CD4-positive, alpha-beta T cell treated with Interleukin-12 subunit alpha and Interleukin-12 subunit beta, for 1 hour (primary cell): ENCODE data around the gene GPR161.
"Not testable (repeated sequence)": the region's sequence is repeated elsewhere in the genome, so short reads cannot be mapped to it uniquely, and the experiment has no call there.

Experiments
- DNase-seq: peaks from one replicate; pipeline ENCODE4 v3.0.0-alpha.2; 2020

The GPR161 gene

DNA sequence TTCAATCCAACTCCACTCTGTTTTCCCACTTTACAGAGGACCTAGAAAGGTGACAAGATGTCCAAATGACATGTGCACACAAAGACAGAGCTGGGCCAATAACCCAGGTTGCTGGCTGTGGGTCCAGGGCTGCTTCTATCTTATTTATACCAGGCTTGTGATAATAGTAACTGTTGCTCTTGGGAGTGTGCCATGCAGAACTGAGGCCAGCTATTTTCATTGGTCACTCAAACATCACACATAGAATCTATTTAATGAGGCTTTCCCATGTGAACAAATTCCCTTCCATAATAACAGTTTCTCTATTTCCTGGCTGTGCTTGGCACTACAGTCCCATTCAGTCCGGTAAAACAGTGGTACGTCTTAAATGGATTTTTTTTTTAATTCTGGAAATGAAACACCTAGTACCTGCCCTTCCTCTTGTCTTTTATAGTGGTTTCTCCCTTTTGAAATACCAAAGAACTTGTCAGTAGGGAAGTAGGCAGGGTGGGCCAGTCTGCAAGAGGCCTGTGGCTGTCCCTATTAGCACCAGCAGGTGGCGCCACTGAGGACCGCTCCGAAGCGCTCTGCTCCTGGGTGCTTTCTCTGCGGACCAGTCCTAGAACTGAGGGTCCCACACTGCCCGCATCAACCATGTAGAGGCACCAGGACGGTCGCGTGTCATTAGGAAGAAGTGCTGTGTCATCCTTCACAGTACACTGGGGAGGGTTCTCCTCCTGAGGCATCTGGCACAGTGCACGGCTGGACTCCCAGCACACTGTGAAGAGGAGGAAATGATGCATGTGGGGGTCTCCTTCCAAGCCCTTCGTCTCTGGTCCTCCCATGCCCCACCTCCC is 52.1 kb downstream of the GPR161 start:
- DNase-seq, result peak; percentile 54

DNA sequence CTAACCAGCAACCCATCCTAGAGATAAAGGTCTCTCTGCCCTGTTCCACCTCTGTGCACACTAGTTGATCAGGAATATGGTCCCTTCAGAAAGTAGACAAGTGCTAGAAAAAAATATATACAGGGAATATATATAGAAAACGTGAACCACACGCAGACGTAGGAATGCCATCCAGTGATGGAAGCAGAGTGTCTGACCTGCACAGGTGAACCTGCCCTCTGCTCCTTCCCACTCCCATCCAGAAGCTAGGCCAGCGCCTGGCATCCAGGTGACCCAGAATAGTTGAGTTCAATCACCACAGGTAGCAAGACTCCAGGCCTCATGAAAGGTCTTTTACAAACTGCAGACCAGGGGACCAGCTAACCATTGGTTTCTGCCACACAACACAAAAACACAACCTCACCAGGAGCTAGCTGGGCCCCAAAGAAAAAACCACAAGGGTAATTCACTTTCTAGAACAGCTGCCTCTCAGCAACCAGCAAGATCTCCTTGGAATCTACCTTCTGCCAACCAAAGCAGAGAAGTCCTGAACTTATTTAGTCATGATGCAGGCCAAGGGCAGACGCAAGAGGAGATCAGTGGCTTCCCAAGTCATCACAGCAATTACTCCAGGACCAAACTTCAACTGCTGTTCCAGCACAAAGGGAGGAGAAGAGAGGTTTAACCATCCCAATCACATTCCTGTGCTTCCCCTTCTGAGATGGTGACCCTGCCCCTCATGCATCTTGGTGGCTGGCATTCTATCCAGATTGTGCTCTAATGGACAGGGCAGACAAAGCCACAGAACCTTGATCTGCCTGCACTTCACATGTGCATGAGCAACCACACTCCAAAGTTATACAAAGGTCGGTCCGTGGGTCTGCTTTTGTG is 53.0 kb downstream of the GPR161 start:
- DNase-seq, result no peak

DNA sequence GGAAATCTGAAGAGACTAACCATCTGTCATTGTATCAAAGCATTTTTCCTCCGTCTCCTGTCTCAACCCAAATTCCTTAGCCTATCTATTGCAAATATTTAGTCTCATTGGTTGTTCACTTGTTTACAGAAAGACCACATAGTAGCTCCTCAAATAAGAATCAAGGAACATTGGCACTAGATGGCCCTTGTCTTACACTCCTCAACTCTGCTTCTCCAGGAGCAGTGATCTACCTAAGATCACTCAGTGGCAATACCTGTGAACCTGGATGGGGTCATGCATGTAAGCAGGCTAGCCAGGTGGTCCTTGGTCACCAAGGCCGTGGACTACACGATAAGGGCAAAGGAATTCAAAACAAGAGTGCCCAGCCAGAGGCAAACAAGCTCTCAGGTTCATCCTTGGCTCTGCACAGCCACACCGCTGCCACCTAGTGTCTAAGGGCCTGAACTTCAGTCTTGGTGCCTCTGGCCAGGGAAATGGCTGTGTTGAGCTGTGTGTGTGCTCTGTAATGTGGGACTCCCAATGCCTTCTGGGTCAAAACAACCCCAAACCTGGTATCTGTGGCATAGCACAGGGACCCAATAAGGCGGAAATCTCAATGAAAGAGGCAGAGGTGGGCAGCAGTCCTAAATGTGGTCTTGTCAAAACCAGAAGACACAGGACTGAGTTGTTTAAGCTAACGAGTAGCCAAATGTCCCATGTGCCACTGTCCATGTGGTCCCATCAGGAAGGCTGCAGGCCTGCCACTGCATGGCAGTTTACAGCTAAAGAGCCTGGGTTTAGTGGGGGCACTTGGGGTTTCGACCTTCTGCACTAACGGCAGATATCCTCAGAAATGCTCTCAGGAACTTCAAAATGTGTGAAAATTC is 54.5 kb downstream of the GPR161 start:
- DNase-seq, result peak; percentile 58

DNA sequence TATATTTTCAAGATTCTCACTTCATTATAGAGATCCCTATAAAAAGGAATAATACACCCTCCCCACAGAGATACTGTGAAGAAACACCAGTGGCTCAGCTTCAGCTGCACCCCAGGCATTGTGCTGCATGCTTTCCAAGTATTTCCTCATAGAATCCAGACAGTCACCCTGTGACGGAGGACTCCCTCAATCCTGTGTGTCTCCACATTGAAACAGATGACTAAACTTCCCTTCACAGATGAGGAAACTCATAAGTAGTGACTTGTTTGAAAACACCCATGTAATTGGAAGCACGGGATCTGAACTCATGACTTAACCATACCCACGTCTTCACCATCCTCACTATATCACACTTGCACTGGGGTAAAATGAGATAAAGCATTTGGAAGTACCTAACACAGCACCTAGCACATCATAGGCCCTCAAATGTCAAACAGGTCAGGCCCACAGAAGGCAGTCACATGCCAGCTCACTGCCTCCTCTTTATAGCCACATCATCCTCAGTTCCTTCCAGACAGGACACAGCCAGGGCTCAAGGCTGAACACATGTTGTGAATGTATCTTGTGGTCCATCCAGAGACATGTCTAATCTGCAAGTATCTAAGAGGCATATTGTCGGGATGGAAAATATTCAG is 55.2 kb downstream of the GPR161 start:
- no peak for DNase-seq

DNA sequence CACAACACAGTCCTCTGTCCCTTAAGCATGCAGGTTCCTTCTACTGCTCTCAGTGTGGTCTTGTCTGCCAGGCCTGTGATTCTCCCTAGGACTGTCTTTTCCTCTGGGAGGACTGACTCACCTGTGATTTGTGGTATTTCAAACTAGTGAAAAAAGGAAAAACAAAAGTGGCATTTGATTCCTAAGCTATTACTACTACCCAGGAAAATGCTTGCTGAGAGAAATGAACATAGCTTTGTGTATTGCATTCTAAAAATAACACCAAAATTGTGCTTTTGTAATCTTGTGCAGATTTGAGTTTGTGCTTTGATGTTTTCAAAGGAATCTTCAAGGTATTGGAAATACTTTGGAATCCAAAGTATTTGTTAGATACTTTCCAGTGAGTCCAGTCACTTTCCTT is 57.0 kb downstream of the GPR161 start:
- DNase-seq, result no peak

DNA sequence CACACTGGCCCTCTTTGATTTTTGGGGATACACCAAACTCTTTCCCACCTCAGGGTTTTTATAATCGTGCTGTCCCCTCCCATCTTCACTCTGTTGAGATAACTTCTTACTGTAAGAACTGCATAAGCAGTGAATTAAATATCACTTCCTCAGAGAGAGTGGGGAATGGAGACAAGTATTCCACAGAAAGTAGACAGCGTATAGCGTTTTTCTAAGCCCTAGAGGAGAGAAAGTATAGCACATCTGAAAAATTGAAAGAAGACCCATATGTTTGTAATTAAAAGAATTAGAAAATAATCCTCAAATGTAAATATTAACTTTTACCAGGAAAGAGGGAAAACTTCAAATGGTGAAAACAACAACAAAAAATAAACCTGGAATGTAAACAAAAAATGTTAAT is 67.3 kb downstream of the GPR161 start:
- no peak for DNase-seq

DNA sequence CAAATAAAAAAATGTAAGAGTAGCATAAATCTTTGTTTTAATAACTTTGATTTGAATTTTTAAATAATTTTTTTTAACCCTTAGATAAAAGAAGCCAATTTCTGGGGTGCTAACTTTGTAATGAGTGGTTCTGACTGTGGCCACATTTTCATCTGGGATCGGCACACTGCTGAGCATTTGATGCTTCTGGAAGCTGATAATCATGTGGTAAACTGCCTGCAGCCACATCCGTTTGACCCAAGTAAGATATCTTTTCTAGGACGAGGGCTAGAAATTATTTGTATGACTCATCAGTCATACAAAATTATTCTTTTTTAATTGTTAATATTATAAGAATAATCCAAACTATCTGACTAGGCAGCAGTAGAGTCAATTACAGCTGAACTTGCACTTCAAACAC is 71.2 kb downstream of the GPR161 start:
- DNase-seq, result no peak

DNA sequence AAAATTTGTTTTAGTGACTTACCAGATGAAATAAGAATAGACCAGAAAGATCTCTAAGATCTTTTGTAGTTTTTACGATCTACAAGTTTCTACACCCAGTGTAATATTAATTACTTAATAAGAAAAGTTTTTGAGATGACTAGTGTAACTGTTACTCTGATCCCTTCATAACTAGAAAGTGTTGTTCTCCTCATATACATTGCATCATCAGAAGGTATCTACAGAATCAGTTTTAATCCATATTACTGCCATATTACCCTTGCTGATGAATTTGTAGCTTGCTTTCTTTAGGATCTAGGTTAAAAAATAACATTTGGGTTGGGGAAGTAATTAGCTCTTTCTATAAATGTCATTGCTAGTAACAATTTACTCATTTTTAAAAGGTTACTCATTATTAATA is 72.5 kb downstream of the GPR161 start:
- no peak for DNase-seq

DNA sequence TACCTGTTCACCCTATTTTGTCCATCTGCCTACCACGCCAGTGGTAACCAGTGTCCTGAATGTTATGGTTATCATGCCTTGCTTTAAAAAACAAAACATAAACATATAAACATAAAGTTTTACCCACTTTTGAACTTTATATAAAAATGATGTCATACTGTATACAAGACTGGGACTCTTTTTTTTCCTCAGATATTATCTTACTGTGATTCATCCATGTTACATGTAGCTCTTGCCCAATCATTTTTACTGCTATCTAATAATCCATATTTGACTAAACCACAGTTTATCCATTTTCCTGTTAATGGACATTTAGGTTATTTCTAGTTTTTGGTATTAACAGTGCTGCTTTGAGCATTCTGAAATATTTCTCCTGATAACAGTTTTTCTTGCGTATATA is 78.8 kb downstream of the GPR161 start:
- DNase-seq, result no peak

DNA sequence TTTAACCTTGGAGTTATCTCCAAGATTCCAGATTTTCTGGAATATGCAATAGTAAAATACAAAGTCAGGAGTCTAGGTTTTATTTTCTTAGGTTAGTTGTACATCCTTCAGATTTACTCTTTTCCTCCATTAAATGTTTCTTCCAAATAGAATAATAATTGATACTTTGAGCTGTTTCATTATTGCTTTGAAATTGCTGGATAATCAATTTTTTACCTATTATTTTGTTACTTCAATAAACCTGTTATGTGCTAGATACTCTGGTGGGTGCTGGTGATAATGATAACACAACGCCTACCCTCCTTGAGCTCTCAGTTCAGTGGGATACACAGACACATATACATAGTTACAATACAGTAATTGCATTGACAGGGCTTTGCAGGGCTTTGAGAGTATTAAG is 79.4 kb downstream of the GPR161 start:
- DNase-seq, result no peak

DNA sequence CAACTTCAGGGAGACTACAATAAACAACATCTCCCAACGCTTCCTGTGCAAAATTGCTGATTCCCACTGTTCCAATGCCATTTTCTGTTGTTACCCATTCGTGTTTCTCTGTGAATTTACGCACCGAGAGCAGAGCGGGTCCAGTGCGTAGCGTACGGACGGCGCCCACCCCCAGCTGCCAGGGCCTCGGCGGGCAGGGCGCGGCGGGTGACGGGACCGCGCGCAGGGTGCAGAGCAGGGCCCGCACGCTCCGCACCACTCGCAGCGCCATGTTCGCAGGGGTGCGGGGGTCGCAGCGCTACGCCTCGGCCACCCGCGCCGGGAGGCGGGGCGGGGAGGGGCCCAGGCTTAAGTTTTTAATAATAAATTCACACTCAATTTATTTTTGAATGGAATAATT is 80.6 kb downstream of the GPR161 start:
- DNase-seq, result not testable (repeated sequence)

DNA sequence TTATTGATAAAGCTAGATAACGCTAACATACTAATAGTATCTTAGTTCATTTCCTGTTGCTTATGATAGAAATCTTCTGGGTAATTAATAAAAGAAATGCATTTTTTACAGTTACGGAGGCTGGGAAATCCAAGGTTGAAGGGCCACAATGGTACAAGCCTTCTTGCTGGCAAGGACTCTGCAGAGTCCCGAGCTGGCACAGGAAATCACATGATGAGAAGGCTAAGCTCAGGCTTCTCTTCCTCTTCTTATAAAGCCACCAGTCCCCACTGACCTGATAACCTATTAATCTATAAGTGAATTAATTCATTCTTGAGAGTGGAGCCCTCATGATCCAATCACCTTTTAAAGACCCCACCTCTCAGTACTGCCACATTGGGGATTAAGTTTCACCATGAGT is 82.6 kb downstream of the GPR161 start:
- DNase-seq, result no peak

DNA sequence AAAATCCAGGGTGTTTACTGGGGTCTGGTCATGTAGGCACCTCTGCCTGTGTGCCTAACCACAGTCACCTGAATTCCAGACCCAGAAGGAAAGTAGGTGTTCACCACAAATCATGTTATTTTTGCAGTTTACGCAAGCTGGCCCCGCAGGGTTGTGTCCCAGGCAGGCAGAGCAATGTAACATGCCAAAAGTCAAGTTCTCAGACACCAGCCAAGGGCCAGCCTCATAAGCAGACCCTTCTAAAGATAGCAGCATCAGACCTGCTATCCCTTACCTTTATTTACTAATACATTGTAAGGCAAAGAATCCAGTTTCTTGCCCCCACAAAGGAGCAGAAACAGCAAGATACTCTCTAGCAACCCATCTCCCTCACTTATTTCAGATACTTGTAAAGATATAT is 83.0 kb downstream of the GPR161 start:
- no peak for DNase-seq

DNA sequence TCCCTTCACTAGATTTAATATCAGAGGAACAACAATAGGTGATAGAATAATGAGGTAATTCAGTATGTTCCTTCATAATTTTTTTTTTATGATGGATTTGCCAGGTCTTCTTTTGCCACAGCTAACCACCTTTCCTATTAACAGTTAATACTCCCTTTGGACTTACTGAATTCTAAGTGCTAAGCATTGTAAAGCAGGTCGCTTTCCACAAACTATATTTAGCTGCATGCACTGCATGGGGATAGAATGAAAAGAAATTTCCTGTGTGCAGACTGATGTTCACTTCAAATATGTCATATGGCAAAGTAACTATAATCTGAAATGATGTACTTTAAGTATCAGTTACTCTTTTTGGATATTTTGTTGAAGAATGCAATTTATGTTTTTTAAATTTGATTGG is 85.8 kb downstream of the GPR161 start:
- no peak for DNase-seq

DNA sequence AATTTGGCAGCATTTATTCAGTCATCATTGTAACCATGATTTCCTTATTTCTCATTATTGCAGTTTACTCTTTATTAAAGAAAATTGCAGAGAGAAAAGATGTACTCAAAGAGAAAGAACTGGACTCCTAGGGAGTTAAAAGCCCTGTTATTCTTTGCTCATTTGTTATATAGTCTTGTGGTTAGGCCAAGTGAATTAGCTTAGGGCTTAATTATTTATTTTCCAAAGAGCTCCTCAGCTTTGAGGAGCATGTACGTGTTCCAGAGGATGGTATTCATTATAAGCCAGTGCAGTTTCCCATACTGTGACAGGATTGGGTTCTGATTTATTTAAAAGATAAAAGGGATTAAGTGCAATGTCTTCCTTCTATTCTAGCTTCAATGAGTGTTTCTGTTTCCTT is 86.4 kb downstream of the GPR161 start:
- no peak for DNase-seq

DNA sequence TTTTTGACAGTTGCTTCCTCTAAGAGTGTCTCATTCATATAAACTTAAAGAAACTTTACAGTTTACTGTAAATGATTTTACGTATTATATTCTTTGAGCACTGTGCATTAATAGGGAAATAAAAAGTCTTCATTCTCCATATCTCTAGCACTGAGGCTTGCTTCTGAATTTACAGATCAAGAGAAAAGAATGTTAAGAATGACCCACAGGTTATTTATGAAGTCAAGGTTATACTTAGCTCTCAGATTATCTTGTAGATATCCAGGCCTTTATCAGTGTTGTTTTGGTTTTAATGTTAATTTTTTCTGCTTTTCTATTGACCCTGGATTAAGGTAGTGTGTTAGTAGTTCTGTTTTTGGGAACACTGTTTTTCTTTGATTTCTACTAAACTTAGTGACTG is 91.4 kb downstream of the GPR161 start:
- DNase-seq, result no peak

DNA sequence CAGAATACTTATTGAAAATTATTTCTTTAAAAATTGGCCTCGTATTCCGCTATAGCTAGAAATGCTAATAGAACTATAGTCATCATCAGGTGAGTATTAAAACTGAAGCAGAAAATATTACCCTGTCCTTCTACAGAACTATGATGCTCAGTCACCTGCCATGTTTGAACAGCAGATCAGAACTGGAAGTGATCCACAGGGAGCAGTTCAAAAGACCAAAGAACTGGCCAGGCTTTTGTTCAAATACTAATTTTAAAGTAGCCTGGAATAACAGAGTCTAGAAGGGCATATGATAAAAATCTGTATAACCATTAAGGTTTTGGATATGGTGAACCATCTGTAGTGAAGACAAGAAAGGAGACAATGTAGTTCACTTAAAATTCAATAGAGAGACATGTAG is 94.4 kb downstream of the GPR161 start:
- DNase-seq, result no peak

DNA sequence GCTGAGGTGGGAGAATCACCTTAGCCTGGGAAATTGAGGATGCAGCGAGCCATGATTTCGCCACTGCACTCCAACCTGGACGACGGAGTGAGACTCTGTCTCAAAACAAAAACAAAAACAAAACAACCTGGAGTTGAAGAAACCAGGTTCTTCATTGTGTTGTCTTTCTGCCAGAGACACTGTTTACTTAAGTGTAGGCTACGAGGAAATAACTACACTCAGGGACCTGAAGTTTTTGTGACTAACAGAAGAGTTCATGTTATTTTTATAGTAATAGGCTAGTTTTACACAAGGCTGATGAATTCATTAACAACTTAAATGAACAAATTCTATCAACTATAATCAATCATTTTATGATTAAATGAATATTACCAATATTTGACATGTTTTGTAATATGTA is 101.4 kb downstream of the GPR161 start:
- no peak for DNase-seq

DNA sequence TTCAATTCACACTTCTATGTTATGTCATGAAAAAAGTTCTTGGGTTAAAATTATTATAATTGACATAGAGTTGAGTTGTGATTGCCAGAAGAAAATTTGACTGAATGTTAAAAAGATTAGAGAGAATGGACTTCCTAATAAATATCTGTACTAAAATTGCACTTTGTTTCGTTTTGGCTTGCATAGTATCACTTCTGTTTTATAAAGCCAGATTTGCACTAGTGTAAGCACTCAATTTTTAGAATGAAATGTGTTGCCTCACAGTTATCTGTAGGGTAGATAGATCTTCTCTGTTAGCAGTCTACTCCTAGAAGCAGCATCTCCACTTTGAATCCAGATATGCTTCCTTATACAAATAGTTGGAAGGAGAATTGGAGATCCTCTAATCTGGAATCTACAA is 104.7 kb downstream of the GPR161 start:
- DNase-seq, result no peak

DNA sequence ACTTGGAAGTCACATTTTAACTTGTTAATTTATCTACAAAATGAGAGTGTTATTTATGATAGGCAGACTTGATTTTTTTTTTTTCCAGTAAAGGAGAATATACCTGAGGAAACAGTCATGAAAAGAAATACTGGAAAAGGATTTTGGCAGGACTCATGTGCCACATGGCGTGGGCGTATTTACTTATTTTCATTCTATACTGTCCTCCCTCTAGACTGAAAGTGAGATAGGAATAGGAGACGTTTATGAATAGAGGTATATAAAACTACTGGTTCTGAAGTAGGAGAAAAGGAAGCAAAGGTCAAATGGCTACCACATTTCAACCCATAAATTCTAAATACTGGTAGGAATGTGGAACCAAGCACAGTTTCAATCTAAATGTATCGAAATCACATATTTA is 105.1 kb downstream of the GPR161 start:
- no peak for DNase-seq

DNA sequence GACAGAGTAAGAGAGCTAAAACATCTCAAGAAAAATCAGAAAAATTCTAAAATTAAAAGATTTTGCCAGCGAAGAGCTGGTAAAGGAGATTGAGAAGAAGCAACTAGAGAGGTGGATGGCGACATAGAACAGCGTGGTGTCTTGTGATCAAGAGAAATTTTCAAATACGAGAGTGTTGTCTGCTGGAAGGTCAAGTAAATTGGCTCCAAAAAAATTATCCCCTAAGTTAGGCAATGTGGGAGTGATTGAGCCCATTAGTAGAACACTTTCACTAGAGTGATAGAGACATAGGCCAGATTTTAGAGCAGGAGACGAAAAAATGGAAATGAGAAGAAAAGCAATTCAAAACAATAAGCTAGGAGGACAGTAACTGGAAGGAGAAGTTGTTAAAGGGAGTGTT is 105.5 kb downstream of the GPR161 start:
- DNase-seq, result no peak
